ENCODE data around the gene CBL.

The CBL gene

DNA sequence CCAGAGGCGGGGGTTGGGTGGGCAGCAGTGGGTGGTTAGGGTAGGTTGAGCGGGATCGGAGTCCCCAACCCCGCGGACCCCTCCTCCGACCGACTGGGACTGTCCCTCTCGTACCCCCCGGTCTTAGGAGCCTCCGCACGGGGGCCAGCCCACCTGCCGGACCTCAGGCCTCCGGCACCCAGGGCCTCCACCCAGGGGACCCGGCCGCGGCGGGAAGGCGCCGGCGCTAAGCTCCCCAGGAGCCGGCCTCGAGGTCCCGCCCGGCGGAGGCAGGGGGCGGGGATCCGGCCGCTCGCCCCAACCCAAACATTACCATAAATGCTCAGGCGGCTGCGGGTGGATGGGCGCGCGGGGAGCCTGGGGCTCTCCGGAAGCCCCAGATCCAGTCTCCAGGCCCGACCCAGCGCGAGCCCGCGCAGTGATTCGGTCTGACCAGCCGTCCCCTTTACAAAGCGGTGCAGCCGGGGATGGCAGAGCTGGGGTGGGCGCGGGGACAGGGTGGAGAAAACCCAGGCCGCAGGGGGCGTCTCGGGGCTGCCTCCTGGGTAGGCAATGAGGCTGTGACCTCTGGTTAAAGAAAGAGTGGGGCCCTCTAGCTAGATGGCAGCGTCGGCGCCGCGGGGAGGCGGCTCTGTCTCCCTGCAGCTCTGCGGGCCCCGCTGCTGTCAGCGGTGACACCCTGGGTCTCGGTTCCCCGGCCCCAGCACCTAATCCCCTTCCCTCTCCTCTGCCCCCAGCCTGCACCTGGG is 114.8 kb downstream of the CBL start:
- ChIA-PET POLR2A (interaction anchor here (1.0 to 1.3 kb wide), 3 partner anchors 12 to 291 kb away, joined by 3 to 4 read pairs (median 3); partner anchors contain the start of gene SLC37A4), CTCF (interaction anchor here (0.6 to 15.8 kb wide), 22 partner anchors 12 to 426 kb away, joined by 3 to 151 read pairs (median 5); partner anchors contain the start of genes C1QTNF5, CBL and RNF26)
- Histone ChIP-seq H3K27ac (ENCODE audit: extremely low read depth, low read depth, low read length) (peak overlapping the region; percentile 57; the same call in 1 of the 2 replicates), H3K4me3 (ENCODE audit: low read depth, low read length) (peak overlapping the region; percentile 21), H3K9me3 (ENCODE audit: control insufficient read depth, insufficient read depth, low read depth, low read length) (no peaks in the 10 kb centered on the region), H3K36me3 (ENCODE audit: control insufficient read depth in 2 of 2, insufficient read depth in 1 of 2, low read length in 2 of 2) (no peaks in the 10 kb centered on the region), H3K4me1 (ENCODE audit: control insufficient read depth, insufficient read depth, low read length) (no peaks in the 10 kb centered on the region; the same call in 1 of the 2 replicates)
- TF ChIP-seq, protein P1, sequence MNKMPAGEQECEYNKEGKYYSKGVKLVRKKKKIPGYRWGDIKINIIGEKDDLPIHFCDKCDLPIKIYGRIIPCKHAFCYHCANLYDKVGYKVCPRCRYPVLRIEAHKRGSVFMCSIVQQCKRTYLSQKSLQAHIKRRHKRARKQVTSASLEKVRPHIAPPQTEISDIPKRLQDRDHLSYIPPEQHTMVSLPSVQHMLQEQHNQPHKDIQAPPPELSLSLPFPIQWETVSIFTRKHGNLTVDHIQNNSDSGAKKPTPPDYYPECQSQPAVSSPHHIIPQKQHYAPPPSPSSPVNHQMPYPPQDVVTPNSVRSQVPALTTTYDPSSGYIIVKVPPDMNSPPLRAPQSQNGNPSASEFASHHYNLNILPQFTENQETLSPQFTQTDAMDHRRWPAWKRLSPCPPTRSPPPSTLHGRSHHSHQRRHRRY (tag by site-specific recombination; IDR thresholded peaks at IDR 0.05) = no peak
- TF ChIP-seq ZNF394 (tag by site-specific recombination; IDR thresholded peaks at IDR 0.05; ENCODE audit: borderline replicate concordance) (no peak), ZBTB7A (tag by site-specific recombination; IDR thresholded peaks at IDR 0.05; ENCODE audit: low read depth) (no peak), ZNF202 (tag by site-specific recombination; IDR thresholded peaks at IDR 0.05; ENCODE audit: borderline replicate concordance) (no peak), ZNF510 (tag by site-specific recombination; IDR thresholded peaks at IDR 0.05; ENCODE audit: insufficient replicate concordance) (no peak), ZNF548 (tag by site-specific recombination; IDR thresholded peaks at IDR 0.05) (no peak), ZNF544 (tag by site-specific recombination; IDR thresholded peaks at IDR 0.05) (no peak), SP2 (tag by site-specific recombination; IDR thresholded peaks at IDR 0.05) (peak; percentile 47), EGR2 (tag by site-specific recombination; IDR thresholded peaks at IDR 0.05; ENCODE audit: low read depth) (peak; percentile 46), ZNF10 (tag by site-specific recombination; IDR thresholded peaks at IDR 0.05) (no peak), ZIC2 (tag by site-specific recombination; IDR thresholded peaks at IDR 0.05) (peak; percentile 60), ZNF16 (tag by site-specific recombination; IDR thresholded peaks at IDR 0.05; ENCODE audit: low read depth) (no peak), KLF16 (tag by site-specific recombination; IDR thresholded peaks at IDR 0.05) (no peak), ZNF292 (tag by site-specific recombination; IDR thresholded peaks at IDR 0.05; ENCODE audit: borderline replicate concordance, low read depth) (no peak), GLIS1 (tag by site-specific recombination; IDR thresholded peaks at IDR 0.05) (peak; percentile 92), ZNF777 (tag by site-specific recombination; IDR thresholded peaks at IDR 0.05; ENCODE audit: borderline replicate concordance) (no peak), ZNF585B (tag by site-specific recombination; IDR thresholded peaks at IDR 0.05) (no peak), ZNF830 (tag by site-specific recombination; IDR thresholded peaks at IDR 0.05; ENCODE audit: low read depth) (no peak), ZNF768 (tag by site-specific recombination; IDR thresholded peaks at IDR 0.05) (no peak), OSR2 (tag by site-specific recombination; IDR thresholded peaks at IDR 0.05) (no peak)
- TF ChIP-seq, protein P2, sequence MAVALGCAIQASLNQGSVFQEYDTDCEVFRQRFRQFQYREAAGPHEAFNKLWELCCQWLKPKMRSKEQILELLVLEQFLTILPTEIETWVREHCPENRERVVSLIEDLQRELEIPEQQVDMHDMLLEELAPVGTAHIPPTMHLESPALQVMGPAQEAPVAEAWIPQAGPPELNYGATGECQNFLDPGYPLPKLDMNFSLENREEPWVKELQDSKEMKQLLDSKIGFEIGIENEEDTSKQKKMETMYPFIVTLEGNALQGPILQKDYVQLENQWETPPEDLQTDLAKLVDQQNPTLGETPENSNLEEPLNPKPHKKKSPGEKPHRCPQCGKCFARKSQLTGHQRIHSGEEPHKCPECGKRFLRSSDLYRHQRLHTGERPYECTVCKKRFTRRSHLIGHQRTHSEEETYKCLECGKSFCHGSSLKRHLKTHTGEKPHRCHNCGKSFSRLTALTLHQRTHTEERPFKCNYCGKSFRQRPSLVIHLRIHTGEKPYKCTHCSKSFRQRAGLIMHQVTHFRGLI (tag by site-specific recombination; IDR thresholded peaks at IDR 0.05) = peak; percentile 39; the same call in 1 of the 2 replicates
- TF ChIP-seq, protein P3, sequence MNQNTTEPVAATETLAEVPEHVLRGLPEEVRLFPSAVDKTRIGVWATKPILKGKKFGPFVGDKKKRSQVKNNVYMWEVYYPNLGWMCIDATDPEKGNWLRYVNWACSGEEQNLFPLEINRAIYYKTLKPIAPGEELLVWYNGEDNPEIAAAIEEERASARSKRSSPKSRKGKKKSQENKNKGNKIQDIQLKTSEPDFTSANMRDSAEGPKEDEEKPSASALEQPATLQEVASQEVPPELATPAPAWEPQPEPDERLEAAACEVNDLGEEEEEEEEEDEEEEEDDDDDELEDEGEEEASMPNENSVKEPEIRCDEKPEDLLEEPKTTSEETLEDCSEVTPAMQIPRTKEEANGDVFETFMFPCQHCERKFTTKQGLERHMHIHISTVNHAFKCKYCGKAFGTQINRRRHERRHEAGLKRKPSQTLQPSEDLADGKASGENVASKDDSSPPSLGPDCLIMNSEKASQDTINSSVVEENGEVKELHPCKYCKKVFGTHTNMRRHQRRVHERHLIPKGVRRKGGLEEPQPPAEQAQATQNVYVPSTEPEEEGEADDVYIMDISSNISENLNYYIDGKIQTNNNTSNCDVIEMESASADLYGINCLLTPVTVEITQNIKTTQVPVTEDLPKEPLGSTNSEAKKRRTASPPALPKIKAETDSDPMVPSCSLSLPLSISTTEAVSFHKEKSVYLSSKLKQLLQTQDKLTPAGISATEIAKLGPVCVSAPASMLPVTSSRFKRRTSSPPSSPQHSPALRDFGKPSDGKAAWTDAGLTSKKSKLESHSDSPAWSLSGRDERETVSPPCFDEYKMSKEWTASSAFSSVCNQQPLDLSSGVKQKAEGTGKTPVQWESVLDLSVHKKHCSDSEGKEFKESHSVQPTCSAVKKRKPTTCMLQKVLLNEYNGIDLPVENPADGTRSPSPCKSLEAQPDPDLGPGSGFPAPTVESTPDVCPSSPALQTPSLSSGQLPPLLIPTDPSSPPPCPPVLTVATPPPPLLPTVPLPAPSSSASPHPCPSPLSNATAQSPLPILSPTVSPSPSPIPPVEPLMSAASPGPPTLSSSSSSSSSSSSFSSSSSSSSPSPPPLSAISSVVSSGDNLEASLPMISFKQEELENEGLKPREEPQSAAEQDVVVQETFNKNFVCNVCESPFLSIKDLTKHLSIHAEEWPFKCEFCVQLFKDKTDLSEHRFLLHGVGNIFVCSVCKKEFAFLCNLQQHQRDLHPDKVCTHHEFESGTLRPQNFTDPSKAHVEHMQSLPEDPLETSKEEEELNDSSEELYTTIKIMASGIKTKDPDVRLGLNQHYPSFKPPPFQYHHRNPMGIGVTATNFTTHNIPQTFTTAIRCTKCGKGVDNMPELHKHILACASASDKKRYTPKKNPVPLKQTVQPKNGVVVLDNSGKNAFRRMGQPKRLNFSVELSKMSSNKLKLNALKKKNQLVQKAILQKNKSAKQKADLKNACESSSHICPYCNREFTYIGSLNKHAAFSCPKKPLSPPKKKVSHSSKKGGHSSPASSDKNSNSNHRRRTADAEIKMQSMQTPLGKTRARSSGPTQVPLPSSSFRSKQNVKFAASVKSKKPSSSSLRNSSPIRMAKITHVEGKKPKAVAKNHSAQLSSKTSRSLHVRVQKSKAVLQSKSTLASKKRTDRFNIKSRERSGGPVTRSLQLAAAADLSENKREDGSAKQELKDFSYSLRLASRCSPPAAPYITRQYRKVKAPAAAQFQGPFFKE (tag by site-specific recombination; IDR thresholded peaks at IDR 0.05; ENCODE audit: borderline replicate concordance) = no peak
- TF ChIP-seq, protein P4, sequence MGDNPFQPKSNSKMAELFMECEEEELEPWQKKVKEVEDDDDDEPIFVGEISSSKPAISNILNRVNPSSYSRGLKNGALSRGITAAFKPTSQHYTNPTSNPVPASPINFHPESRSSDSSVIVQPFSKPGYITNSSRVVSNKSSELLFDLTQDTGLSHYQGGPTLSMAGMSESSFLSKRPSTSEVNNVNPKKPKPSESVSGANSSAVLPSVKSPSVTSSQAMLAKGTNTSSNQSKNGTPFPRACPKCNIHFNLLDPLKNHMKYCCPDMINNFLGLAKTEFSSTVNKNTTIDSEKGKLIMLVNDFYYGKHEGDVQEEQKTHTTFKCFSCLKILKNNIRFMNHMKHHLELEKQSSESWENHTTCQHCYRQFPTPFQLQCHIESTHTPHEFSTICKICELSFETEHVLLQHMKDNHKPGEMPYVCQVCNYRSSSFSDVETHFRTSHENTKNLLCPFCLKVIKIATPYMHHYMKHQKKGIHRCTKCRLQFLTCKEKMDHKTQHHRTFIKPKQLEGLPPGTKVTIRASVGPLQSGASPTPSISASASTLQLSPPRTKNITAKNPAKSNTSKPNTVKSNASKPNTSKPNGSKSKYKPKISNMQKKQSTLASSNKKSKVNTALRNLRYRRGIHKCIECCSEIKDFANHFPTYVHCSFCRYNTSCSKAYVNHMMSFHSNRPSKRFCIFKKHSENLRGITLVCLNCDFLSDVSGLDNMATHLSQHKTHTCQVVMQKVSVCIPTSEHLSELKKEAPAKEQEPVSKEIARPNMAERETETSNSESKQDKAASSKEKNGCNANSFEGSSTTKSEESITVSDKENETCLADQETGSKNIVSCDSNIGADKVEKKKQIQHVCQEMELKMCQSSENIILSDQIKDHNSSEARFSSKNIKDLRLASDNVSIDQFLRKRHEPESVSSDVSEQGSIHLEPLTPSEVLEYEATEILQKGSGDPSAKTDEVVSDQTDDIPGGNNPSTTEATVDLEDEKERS (tag by site-specific recombination; IDR thresholded peaks at IDR 0.05) = no peak
- TF ChIP-seq, protein P5, sequence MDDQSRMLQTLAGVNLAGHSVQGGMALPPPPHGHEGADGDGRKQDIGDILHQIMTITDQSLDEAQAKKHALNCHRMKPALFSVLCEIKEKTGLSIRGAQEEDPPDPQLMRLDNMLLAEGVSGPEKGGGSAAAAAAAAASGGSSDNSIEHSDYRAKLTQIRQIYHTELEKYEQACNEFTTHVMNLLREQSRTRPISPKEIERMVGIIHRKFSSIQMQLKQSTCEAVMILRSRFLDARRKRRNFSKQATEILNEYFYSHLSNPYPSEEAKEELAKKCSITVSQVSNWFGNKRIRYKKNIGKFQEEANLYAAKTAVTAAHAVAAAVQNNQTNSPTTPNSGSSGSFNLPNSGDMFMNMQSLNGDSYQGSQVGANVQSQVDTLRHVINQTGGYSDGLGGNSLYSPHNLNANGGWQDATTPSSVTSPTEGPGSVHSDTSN (CRISPR knock-in tag; IDR thresholded peaks at IDR 0.05) = no peak
